ENCODE data around the gene SASH1.

GRCh38 chr6:148401571-148401970 is 58.9 kb downstream of the SASH1 start:
- TF ChIP-seq CTCF (IDR thresholded peaks at IDR 0.05) = no peak
- TF ChIP-seq POLR2A (IDR thresholded peaks at IDR 0.05) = no peak
- TF ChIP-seq POLR2AphosphoS5 (IDR thresholded peaks at IDR 0.05; ENCODE audit: insufficient read depth in 1 of 2, low read depth in 1 of 2) = no peak
